ENCODE measurements around the gene LRRC9. TPM values are rescaled to one million over a fixed set of nuclear protein-coding genes. Genes with fewer than 3 reads are reported as not detected.

Gene LRRC9
- total and polyA plus RNA-seq, 2 of the 13 experiments (the other 11 are each of a cell fraction or from before 2014, with no cell fraction given) = 0.08 to 0.18 TPM

DNA sequence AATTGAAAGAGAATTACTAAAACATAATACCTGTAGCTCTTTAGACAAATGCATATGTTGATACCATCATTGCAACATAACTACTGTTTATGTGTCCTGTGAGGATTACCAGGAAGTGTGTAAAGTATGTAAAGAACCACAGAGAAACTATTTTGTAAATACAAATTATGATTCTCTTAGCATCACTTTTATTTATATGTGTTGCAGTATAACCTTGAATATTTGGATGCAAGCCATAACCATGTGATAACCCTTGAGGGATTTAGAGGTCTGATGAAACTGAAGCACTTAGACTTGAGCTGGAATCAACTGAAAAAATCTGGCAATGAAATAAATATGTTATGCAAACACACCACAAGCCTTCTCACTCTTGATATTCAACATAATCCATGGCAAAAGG, 77.5 kb downstream of the LRRC9 start:
- intact Hi-C loops (cut with micrococcal nuclease; ENCODE audit: unreplicated experiment) = no loop called here
- H4K20me1 ChIP-seq (ENCODE audit: insufficient read depth, low read length) = no peaks in the 10 kb centered on the region
- CTCF ChIA-PET (ENCODE audit: low intra/inter-chr PET ratio, low total read pairs) = no interaction called here
- no peaks in the 10 kb centered on the region for H3K36me3 ChIP-seq (replicated peaks in 1 of 2; ENCODE audit: control insufficient read depth in 1 of 2, insufficient read depth in 2 of 2, low read length in 2 of 2)
- H3K4me1 ChIP-seq (ENCODE audit: insufficient read depth, low read length) = no peaks in the 10 kb centered on the region
- no peaks in the 10 kb centered on the region for H3K27me3 ChIP-seq (ENCODE audit: control insufficient read depth in 1 of 2, insufficient read depth in 2 of 2, low read length in 2 of 2)
- TF ChIP-seq ZNF83 (CRISPR knock-in tag; IDR thresholded peaks at IDR 0.05; ENCODE audit: borderline replicate concordance) (no peak), ZFP1 (CRISPR knock-in tag; IDR thresholded peaks at IDR 0.05) (no peak), ERF (CRISPR knock-in tag; IDR thresholded peaks at IDR 0.05) (no peak), CBX1 (IDR thresholded peaks at IDR 0.05; ENCODE audit: low read depth) (no peak)
- no peak overlapping the region for H3K4me2 ChIP-seq (ENCODE audit: low read depth, low read length)
- no peak overlapping the region for H3K4me3 ChIP-seq (replicated peaks in 1 of 3; ENCODE audit: insufficient read depth in 1 of 3, low read depth in 2 of 3, low read length in 3 of 3)
- POLR2A ChIA-PET = no interaction called here
- H3K79me2 ChIP-seq (ENCODE audit: insufficient read depth, low read length) = no peaks in the 10 kb centered on the region
- no peak overlapping the region for H3K9ac ChIP-seq (ENCODE audit: insufficient read depth, low read depth, low read length)
- H2AFZ ChIP-seq (ENCODE audit: low read length) = no peak overlapping the region
- H3K9me3 ChIP-seq (ENCODE audit: low read length) = no peaks in the 10 kb centered on the region
- DNase-seq (ENCODE audit: low spot score) = no peak
- BruUV-seq (replicated peaks) = no TSS peak
- no peak for FAIRE-seq
- ATAC-seq = no peak
- in situ Hi-C loops (cut with HindIII; ENCODE audit: extremely low pct_ligation_motif_present, low pct_unique_long_range_greater_than_20kb) = no loop called here
- no peak overlapping the region for H3K27ac ChIP-seq (ENCODE audit: extremely low read length, insufficient read depth, low read length)

DNA sequence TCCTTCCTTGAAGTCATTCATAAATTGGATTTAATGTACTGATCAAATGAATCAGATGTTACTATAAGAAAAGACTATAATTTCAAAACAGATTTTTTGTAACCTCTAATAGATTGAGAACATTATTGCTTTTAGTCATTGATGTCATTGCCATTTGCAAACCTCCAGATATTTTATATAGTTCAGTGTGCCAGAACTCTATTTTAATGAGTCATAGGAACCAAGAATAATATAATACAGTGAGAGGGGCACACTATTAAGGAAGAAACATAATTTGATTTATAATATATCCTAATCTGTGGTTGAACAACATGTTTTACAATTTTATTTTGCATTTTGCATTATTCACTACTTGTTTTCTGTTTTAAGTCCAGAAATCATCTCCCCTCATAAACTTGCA, 78.0 kb downstream of the LRRC9 start:
- ChIA-PET POLR2A (no interaction called here), CTCF (ENCODE audit: low intra/inter-chr PET ratio, low total read pairs) (no interaction called here)
- TF ChIP-seq TGIF2 (CRISPR knock-in tag; IDR thresholded peaks at IDR 0.05) (no peak), MATR3 (CRISPR knock-in tag; IDR thresholded peaks at IDR 0.05) (no peak)
- peaks cover 2% of the 10 kb centered on the region; the same call in 1 of the 2 replicates for H3K4me1 ChIP-seq (ENCODE audit: insufficient read depth, low read length)
- in situ Hi-C loops (cut with HindIII; ENCODE audit: extremely low pct_ligation_motif_present, low pct_unique_long_range_greater_than_20kb) (no loop called here), intact Hi-C loops (cut with micrococcal nuclease; ENCODE audit: unreplicated experiment) (no loop called here)
- no peak for ATAC-seq
- H3K27ac ChIP-seq (ENCODE audit: extremely low read length, insufficient read depth, low read length) = no peak overlapping the region
- H3K36me3 ChIP-seq (replicated peaks in 1 of 2; ENCODE audit: control insufficient read depth in 1 of 2, insufficient read depth in 2 of 2, low read length in 2 of 2) = no peaks in the 10 kb centered on the region
- FAIRE-seq = no peak
- no peaks in the 10 kb centered on the region for H3K27me3 ChIP-seq (ENCODE audit: control insufficient read depth in 1 of 2, insufficient read depth in 2 of 2, low read length in 2 of 2)
- BruUV-seq (replicated peaks) = no TSS peak
- H4K20me1 ChIP-seq (ENCODE audit: insufficient read depth, low read length) = no peaks in the 10 kb centered on the region
- H3K9ac ChIP-seq (ENCODE audit: insufficient read depth, low read depth, low read length) = no peak overlapping the region
- no peak overlapping the region for H2AFZ ChIP-seq (ENCODE audit: low read length)
- H3K4me3 ChIP-seq (replicated peaks in 1 of 3; ENCODE audit: insufficient read depth in 1 of 3, low read depth in 2 of 3, low read length in 3 of 3) = no peak overlapping the region
- DNase-seq (ENCODE audit: low spot score) = no peak
- no peak overlapping the region for H3K4me2 ChIP-seq (ENCODE audit: low read depth, low read length)
- H3K79me2 ChIP-seq (ENCODE audit: insufficient read depth, low read length) = no peaks in the 10 kb centered on the region
- H3K9me3 ChIP-seq (ENCODE audit: low read length) = no peaks in the 10 kb centered on the region

Data from HepG2 (cell line).